Breast epithelium (tissue), 4 donors: ENCODE data around the gene OSBPL9. TPM values are rescaled to one million over a fixed set of nuclear protein-coding genes. Genes with fewer than 3 reads are reported as not detected.
A peak's percentile ranks its signal among the peaks of the same experiment; 100 is the strongest.

ENCODE experiments used
- DNase-seq, 2 donors: peaks; one replicate each; pipeline ENCODE4 v3.0.0-alpha.2; 2019; ENCODE audit warnings: low spot score in 2 of 2
- H3K27ac ChIP-seq, 2 donors: fragments of 200-600 bp; sonication (generic) in 1 of 2; one replicate each; pipeline ENCODE4 v1.5.1; 2016 to 2019; ENCODE audit warnings: mild to moderate bottlenecking in 1 of 2
- H3K27me3 ChIP-seq, 2 donors: fragments of 200-600 bp; sonication (generic) in 1 of 2; one replicate each; pipeline versions ENCODE4 v1.5.1 to v1.6.0; 2017 to 2019; ENCODE audit warnings: control low read depth in 1 of 2, mild to moderate bottlenecking in 1 of 2
- H3K36me3 ChIP-seq: fragments of 200-600 bp; one replicate; pipeline ENCODE4 v1.5.1; 2019
- H3K4me1 ChIP-seq, 2 donors: fragments of 200-600 bp; sonication (generic); one replicate each; pipeline ENCODE4 v1.5.1; 2016 to 2019; ENCODE audit warnings: control low read depth in 1 of 2
- H3K4me3 ChIP-seq, 3 donors: fragments of 200-600 bp; sonication (generic); 1 replicate in 2 of 3; 2 replicates in 1 of 3; pipeline ENCODE4 v1.5.1; 2016 to 2019; ENCODE audit warnings: mild to moderate bottlenecking in 3 of 3, moderate library complexity in 2 of 3
- H3K9me3 ChIP-seq, 2 donors: fragments of 200-600 bp; sonication (generic) in 1 of 2; one replicate each; pipeline ENCODE4 v1.5.1; 2016 to 2019; ENCODE audit warnings: control low read depth in 1 of 2
- POLR2A ChIP-seq: fragments of 450-650 bp; IDR thresholded peaks from one replicate; pipeline ENCODE4 v1.6.1; 2016; ENCODE audit warnings: antibody characterized with exemption, mild to moderate bottlenecking, moderate library complexity
- POLR2AphosphoS5 ChIP-seq, 3 donors: sonication (generic); formaldehyde crosslinking; IDR thresholded peaks; one replicate each; pipeline ENCODE4 v1.6.1; 2017; ENCODE audit warnings: antibody characterized with exemption in 3 of 3
- intact Hi-C: fragments of 100-400 bp; cut with DNase I; formaldehyde crosslinking; loops from one replicate; pipeline ENCODE4 v1.15.1; 2023; ENCODE audit warnings: low total_unique reads
- total RNA-seq, 3 donors: library from RNA; depleted of rRNA; stranded (reverse); fragments of >200 nt; gene quantifications; one replicate each; pipeline ENCODE4 v1.1.0, GENCODE V29; 2016
- TF ChIP-seq, protein P1 (sequence below), 3 donors: fragments of 450-650 bp; IDR thresholded peaks; one replicate each; pipeline ENCODE4 v1.5.1; 2016 to 2017; ENCODE audit warnings: antibody characterized with exemption in 3 of 3, mild to moderate bottlenecking in 3 of 3, moderate library complexity in 3 of 3

Gene OSBPL9
- total RNA-seq, 3 donors from 2014 or later = 107 to 213 (median 136) TPM

DNA sequence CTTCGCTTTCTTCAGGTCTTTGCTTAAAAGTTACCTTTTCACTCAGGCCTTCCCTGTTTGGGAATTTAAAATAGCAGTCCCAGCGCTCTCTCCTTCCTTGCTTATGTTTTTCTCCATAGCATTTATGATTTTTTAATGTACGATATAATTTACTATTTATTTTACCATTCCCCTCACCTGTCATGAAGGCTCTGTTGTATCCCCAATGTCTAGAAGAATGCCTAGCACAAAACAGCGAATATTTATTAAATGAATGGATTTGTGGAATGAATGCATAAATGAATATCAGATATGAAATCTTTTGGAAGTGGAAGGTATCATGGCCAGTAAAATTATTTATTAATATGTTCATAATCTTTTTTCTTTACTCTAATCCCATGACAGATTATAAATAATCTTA, 402 bp upstream of the OSBPL9 start:
- H3K9me3 ChIP-seq = no peaks in the 10 kb centered on the region
- intact Hi-C loops = no loop called here
- H3K4me1 ChIP-seq = peaks cover 3 to 15% of the 10 kb centered on the region in 2 donors
- peak overlapping the region in 1 of 2 donors; percentile 94 for H3K27ac ChIP-seq
- TF ChIP-seq POLR2AphosphoS5 (IDR thresholded peaks at IDR 0.05) (no peak), POLR2A (no peak)
- TF ChIP-seq, protein P1, sequence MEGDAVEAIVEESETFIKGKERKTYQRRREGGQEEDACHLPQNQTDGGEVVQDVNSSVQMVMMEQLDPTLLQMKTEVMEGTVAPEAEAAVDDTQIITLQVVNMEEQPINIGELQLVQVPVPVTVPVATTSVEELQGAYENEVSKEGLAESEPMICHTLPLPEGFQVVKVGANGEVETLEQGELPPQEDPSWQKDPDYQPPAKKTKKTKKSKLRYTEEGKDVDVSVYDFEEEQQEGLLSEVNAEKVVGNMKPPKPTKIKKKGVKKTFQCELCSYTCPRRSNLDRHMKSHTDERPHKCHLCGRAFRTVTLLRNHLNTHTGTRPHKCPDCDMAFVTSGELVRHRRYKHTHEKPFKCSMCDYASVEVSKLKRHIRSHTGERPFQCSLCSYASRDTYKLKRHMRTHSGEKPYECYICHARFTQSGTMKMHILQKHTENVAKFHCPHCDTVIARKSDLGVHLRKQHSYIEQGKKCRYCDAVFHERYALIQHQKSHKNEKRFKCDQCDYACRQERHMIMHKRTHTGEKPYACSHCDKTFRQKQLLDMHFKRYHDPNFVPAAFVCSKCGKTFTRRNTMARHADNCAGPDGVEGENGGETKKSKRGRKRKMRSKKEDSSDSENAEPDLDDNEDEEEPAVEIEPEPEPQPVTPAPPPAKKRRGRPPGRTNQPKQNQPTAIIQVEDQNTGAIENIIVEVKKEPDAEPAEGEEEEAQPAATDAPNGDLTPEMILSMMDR (IDR thresholded peaks at IDR 0.05) = no peak
- peak overlapping the region; percentile 78 to 83 (median 83) for H3K4me3 ChIP-seq
- H3K27me3 ChIP-seq = no peaks in the 10 kb centered on the region
- no peaks in the 10 kb centered on the region for H3K36me3 ChIP-seq
- DNase-seq = no peak

DNA sequence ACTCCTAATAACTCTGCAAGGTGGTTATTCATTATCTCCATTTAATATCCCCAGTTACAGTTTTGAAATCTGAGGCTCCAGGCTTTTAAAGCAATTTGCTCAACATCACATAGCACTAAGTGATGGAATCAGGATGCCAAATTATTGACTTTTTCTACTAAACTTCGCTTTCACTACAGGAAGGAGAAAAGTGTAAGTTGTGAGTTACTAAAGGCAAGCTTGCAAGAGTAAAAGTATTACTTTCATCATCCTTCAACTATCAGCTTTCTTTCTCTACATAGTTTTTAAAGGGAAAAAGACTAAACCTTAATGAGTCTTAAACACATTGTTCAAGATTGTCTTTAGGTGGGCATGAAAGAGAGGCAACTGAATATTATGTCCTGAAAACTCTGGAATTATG, 1.8 kb downstream of the OSBPL9 start:
- no peak for TF ChIP-seq POLR2AphosphoS5 (IDR thresholded peaks at IDR 0.05)
- no peak for TF ChIP-seq POLR2A
- TF ChIP-seq, protein P1 (IDR thresholded peaks at IDR 0.05) = no peak
- no peaks in the 10 kb centered on the region for H3K36me3 ChIP-seq
- H3K9me3 ChIP-seq = no peaks in the 10 kb centered on the region
- intact Hi-C loops = no loop called here
- H3K4me3 ChIP-seq = peak overlapping the region; percentile 78 to 83 (median 83)
- no peaks in the 10 kb centered on the region for H3K27me3 ChIP-seq
- peaks cover 3 to 26% of the 10 kb centered on the region in 2 donors for H3K4me1 ChIP-seq
- peak overlapping the region; percentile 10 to 94 for H3K27ac ChIP-seq
- DNase-seq = no peak

DNA sequence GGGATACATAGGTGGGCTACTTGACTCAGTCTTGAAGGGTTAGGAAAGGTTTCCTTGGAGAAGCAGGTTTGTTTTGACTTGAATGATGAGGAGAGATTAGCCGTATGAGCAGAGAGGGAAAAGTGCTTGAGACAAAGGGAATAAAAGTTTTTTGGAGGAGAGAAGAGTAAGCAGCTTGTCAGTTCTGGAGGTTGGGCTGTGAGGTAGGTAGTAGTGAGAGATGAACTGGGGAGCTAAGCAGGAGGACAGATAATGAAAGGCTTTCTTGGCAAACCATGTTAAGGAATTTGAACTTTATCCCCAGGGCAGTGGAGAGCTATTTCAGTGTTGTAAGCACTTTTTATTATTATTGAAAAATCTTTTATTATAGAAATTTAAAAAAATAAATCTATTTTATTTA, 3.6 kb downstream of the OSBPL9 start:
- Histone ChIP-seq H3K4me1 (peaks cover 3 to 26% of the 10 kb centered on the region in 2 donors), H3K27ac (peak overlapping the region; percentile 62 to 82), H3K27me3 (no peaks in the 10 kb centered on the region), H3K9me3 (no peaks in the 10 kb centered on the region), H3K36me3 (no peaks in the 10 kb centered on the region), H3K4me3 (peak overlapping the region in 1 of 3 donors; percentile 78)
- no peak for DNase-seq
- TF ChIP-seq, protein P1 (IDR thresholded peaks at IDR 0.05) = no peak
- TF ChIP-seq POLR2A (no peak), POLR2AphosphoS5 (IDR thresholded peaks at IDR 0.05) (no peak)
- intact Hi-C loops = no loop called here

DNA sequence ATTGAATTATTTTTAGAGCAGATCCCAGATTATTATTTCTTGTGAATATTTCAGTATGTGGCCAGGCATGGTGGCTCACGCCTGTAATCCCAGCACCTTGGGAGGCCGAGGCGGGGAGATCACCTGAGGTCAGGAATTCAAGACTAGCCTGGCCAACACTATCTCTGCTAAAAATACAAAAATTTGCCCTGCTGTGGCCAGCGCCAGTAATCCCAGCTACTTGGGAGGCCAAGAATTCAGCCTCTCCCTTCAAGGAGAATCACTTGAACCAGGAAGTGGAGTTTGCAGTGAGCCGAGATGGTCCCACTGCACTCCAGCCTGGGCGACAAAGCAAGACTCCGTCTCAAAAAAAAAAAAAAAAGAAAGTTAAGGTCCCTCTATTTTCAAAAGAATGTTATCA, 4.3 kb downstream of the OSBPL9 start:
- H3K27ac ChIP-seq = peak overlapping the region; percentile 54 to 82
- no peaks in the 10 kb centered on the region for H3K9me3 ChIP-seq
- peaks cover 3 to 26% of the 10 kb centered on the region in 2 donors for H3K4me1 ChIP-seq
- no peak for DNase-seq
- TF ChIP-seq POLR2AphosphoS5 (IDR thresholded peaks at IDR 0.05) = no peak
- TF ChIP-seq, protein P1 (IDR thresholded peaks at IDR 0.05) = no peak
- no peak for TF ChIP-seq POLR2A
- intact Hi-C loops = no loop called here
- H3K27me3 ChIP-seq = no peaks in the 10 kb centered on the region
- H3K4me3 ChIP-seq = no peak overlapping the region
- H3K36me3 ChIP-seq = no peaks in the 10 kb centered on the region

DNA sequence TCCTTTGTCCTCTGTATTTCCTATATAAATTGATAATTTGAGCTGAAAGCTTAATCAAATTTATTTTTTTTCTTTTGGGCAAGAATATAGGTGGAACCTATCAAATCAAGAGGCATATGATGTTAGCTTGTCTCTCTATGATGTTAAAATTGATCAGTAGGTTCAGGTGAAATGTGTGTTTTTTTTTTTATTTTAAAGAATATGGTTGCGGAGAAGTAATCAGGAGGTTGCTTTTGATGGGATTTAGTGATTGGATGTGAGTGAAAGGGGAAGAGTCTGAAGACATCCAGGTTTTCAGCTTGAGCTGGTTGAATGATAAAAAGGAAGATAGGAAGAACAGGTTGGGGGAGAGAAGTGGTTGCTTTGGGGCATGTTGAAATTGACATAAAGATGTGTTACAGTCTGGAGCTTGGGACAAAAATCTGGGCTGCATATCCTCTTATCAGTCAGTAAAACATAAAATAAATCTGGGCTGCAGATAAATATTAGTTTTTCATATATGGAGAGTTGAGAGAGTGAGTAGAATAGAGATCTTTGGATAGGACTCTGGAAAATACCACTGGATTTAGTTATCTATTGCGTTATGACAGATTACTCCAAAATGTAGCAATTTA, 5.1 kb downstream of the OSBPL9 start:
- intact Hi-C loops = no loop called here

More for the DNA sequence above, 5.1 kb downstream of the OSBPL9 start:
- Histone ChIP-seq H3K4me1 (peaks cover 3 to 26% of the 10 kb centered on the region in 2 donors), H3K36me3 (no peaks in the 10 kb centered on the region), H3K27me3 (no peaks in the 10 kb centered on the region), H3K4me3 (no peak overlapping the region), H3K27ac (peak overlapping the region; percentile 64 to 82), H3K9me3 (no peaks in the 10 kb centered on the region)
- TF ChIP-seq POLR2AphosphoS5 (IDR thresholded peaks at IDR 0.05) (no peak), POLR2A (no peak)
- TF ChIP-seq, protein P1 (IDR thresholded peaks at IDR 0.05) = no peak
- no peak for DNase-seq
